Glutamatergic neuron (in vitro differentiated cells): ENCODE results near the gene PPP1R26. TPM values are rescaled to one million over a fixed set of nuclear protein-coding genes. Genes with fewer than 3 reads are reported as not detected.

Experiments
- DNase-seq: peaks from one replicate; pipeline ENCODE4 v3.0.0; 2022
- H3K27ac Mint-ChIP-seq: one replicate; pipeline ENCODE4 v1.8.0; 2020; ENCODE audit warnings: mild to moderate bottlenecking, mixed read lengths, inconsistent platforms; ENCODE audit not compliant: unreplicated experiment
- H3K27me3 Mint-ChIP-seq: one replicate; pipeline ENCODE4 v1.8.0; 2020; ENCODE audit warnings: mild to moderate bottlenecking, moderate library complexity, mixed read lengths, inconsistent platforms; ENCODE audit not compliant: unreplicated experiment
- H3K36me3 Mint-ChIP-seq: one replicate; pipeline ENCODE4 v1.8.0; 2020; ENCODE audit warnings: mild to moderate bottlenecking, mixed read lengths, inconsistent platforms; ENCODE audit not compliant: unreplicated experiment
- H3K4me1 Mint-ChIP-seq: one replicate; pipeline ENCODE4 v1.8.0; 2020; ENCODE audit warnings: mild to moderate bottlenecking, low read depth, mixed read lengths, inconsistent platforms; ENCODE audit not compliant: unreplicated experiment
- H3K4me3 Mint-ChIP-seq: one replicate; pipeline ENCODE4 v1.8.0; 2020; ENCODE audit warnings: mild to moderate bottlenecking, mixed read lengths, inconsistent platforms; ENCODE audit not compliant: unreplicated experiment
- H3K9me3 Mint-ChIP-seq: one replicate; pipeline ENCODE4 v1.8.0; 2020; ENCODE audit warnings: mild to moderate bottlenecking, moderate library complexity, mixed read lengths, inconsistent platforms; ENCODE audit not compliant: unreplicated experiment
- total RNA-seq: library from RNA; stranded (reverse); fragmentation: NEBNext Ultra II Directional; extraction: Animal tissue kit (Norgen Biotek cat#: 25700); gene quantifications from one replicate; pipeline ENCODE4 v1.2.1, GENCODE V29; 2021; ENCODE audit not compliant: unreplicated experiment
- TF ChIP-seq, protein P1 (sequence below): fragments of 200-600 bp; sonication (generic); IDR thresholded peaks from one replicate; pipeline ENCODE4 v1.5.0; 2021; ENCODE audit not compliant: partially characterized antibody, unreplicated experiment

The PPP1R26 gene
- total RNA-seq, 1 donor from 2014 or later, result 22.2 TPM

DNA sequence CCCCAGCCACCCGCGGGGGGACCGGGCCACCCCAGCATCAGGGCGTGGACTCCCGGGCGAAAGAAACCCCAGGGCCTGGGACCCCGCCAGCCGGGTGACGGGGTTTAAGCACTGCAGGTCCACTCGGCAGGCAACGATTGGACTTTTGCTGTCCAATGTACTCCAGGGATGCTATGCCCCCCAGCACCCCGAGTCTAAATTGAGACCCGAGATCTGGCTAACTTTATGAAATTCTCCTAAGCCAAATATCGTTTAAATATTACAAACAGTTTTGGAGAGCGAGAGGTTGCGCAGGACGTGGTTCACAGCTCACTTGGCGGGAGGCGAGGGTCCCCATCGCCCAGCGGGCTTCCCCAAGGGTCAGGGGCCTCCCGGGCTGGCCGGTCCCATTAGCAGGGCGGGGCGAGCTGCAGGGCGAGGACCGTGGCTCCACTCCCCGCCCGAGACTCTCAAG is 20.5 kb downstream of the PPP1R26 start:
- Mint-ChIP-seq H3K27me3 (peaks cover 6% of the 10 kb centered on the region), H3K9me3 (no peaks in the 10 kb centered on the region), H3K4me1 (peaks cover 3% of the 10 kb centered on the region), H3K4me3 (peak overlapping the region; percentile 85), H3K36me3 (no peaks in the 10 kb centered on the region), H3K27ac (no peak overlapping the region)
- DNase-seq, result no peak
- TF ChIP-seq, protein P1, sequence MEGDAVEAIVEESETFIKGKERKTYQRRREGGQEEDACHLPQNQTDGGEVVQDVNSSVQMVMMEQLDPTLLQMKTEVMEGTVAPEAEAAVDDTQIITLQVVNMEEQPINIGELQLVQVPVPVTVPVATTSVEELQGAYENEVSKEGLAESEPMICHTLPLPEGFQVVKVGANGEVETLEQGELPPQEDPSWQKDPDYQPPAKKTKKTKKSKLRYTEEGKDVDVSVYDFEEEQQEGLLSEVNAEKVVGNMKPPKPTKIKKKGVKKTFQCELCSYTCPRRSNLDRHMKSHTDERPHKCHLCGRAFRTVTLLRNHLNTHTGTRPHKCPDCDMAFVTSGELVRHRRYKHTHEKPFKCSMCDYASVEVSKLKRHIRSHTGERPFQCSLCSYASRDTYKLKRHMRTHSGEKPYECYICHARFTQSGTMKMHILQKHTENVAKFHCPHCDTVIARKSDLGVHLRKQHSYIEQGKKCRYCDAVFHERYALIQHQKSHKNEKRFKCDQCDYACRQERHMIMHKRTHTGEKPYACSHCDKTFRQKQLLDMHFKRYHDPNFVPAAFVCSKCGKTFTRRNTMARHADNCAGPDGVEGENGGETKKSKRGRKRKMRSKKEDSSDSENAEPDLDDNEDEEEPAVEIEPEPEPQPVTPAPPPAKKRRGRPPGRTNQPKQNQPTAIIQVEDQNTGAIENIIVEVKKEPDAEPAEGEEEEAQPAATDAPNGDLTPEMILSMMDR, result no peak

DNA sequence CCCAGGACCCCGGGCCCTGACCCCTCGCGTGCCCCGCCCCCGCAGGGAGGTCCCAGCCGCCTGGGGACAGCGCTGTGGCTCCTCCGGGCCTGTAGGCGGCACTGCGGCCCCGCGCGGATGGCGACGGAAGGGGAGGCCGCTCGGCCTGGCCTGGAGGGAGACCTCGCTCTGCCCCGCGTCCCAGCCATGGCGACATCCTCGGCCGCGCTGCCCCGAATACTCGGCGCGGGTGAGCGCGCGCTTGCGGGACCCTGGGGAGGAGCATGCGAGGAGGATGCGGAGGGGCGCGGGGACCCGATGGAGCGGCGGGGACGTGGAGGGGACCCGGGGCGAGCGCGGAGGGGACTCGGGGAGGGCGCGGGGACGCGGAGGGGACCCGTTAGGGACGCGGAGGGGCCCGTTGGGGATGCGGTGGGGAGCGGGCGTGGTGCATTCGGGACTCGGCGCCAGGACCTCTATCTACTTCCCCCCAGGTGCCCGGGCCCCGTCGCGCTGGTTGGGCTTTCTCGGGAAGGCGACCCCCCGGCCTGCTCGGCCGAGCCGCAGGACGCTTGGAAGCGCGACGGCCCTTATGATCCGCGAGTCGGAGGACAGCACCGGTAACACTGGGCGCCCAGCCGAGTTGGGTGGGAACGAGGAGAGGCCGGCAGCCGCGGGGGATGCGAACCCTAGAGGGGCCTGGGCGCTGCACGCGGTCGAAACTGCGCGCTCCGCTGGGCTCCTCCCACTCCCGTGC is 21.1 kb downstream of the PPP1R26 start, which contains the start of gene MRPS2:
MRPS2 (plus strand) TSS at position 158 of the 736 bp plus-strand sequence; CDS start at position 187, 29 bp downstream.
- peaks cover 8% of the 10 kb centered on the region for H3K27me3 Mint-ChIP-seq
- no peak within 1 kb of the TSS for H3K27ac Mint-ChIP-seq
- peaks cover 3% of the 10 kb centered on the region for H3K4me1 Mint-ChIP-seq
- TF ChIP-seq, protein P1, result peak; percentile 62
- peak within 1 kb of the TSS; percentile 87 for H3K4me3 Mint-ChIP-seq
- peaks cover 2% of the 10 kb centered on the region for H3K9me3 Mint-ChIP-seq
- peak; percentile 98 for DNase-seq
- no peaks in the 10 kb centered on the region for H3K36me3 Mint-ChIP-seq

- H3K27ac Mint-ChIP-seq, result no peak overlapping the region
- no peak for DNase-seq
- H3K4me1 Mint-ChIP-seq, result peaks cover 3% of the 10 kb centered on the region
- no peaks in the 10 kb centered on the region for H3K36me3 Mint-ChIP-seq
- H3K9me3 Mint-ChIP-seq, result peaks cover 2% of the 10 kb centered on the region
- peaks cover 8% of the 10 kb centered on the region for H3K27me3 Mint-ChIP-seq
- TF ChIP-seq, protein P1, result no peak
- H3K4me3 Mint-ChIP-seq, result peak overlapping the region; percentile 82
These were observed 21.9 kb downstream of the PPP1R26 start for GRCh38 chr9:135501261-135502167.

- Mint-ChIP-seq H3K27ac (no peak overlapping the region), H3K27me3 (peaks cover 8% of the 10 kb centered on the region), H3K4me3 (no peak overlapping the region), H3K9me3 (peaks cover 3% of the 10 kb centered on the region), H3K36me3 (no peaks in the 10 kb centered on the region), H3K4me1 (peaks cover 5% of the 10 kb centered on the region)
- no peak for DNase-seq
- TF ChIP-seq, protein P1, result no peak
These were observed 22.7 kb downstream of the PPP1R26 start for GRCh38 chr9:135502168-135502872.
